Measurements from ENCODE around the gene CTXND1.

The CTXND1 gene

DNA sequence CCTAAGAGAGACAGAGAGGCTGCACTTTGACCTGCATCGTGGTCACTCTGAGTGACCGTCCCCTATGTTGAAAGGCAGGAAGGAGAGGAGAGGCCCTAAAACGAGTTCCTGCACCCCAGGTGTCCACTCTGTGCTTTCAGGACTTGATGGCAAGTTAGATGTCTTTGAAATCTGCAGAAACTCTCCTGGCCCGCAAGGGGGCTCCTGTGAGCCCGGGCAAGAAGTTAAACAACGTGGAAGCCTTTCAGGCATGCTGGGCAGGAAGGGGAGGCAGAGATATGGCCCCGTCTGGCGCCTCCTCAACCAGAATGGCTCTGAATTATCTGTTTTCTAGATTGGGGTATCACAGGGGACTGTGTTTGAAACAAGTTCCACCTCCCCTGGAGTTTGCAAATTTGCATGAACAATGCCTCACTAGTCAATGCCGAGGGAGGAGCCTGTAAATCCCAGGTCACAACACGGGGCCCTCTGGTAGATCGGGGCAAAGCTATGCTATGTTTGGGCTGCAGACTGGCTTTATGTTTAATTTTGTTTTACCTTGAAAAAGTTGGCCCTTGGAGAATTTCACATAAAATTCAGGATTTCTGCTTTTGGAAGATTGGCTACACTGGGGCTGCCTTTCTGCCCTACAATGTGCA is 9.8 kb downstream of the CTXND1 start:
- H3K27me3 Mint-ChIP-seq (ENCODE audit: low read depth), result peaks cover 40% of the 10 kb centered on the region
- H3K4me3 Mint-ChIP-seq, result no peak overlapping the region
- H3K27ac Mint-ChIP-seq, result no peak overlapping the region
- no peaks in the 10 kb centered on the region for H3K36me3 Mint-ChIP-seq (ENCODE audit: low read depth)
- H3K9me3 Mint-ChIP-seq, result no peaks in the 10 kb centered on the region
- peaks cover 4% of the 10 kb centered on the region for H3K4me1 Mint-ChIP-seq (ENCODE audit: low read depth)

DNA sequence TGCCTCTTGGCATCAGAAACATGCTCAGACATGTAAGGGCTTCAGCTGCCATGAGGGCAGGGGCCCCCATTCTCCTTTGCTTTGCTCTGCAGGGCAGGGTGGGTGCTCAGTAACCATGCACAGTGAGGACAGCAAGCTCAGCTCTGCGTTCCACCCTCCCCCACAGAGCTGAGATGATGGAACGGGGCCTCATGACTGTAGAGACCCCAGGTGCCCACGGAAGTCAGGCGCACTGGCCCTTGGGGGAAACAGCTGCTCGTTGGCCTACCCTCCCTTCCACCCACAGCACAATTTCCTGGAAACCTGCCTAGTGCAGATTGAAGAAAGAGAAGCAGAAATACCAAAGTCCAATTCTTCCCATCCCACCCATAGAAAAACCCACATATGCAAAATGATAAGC is 10.5 kb downstream of the CTXND1 start:
- H3K4me3 Mint-ChIP-seq, result no peak overlapping the region
- H3K27ac Mint-ChIP-seq, result no peak overlapping the region
- H3K36me3 Mint-ChIP-seq (ENCODE audit: low read depth), result no peaks in the 10 kb centered on the region
- H3K4me1 Mint-ChIP-seq (ENCODE audit: low read depth), result peaks cover 4% of the 10 kb centered on the region
- H3K9me3 Mint-ChIP-seq, result no peaks in the 10 kb centered on the region
- H3K27me3 Mint-ChIP-seq (ENCODE audit: low read depth), result peaks cover 32% of the 10 kb centered on the region

- H3K36me3 Mint-ChIP-seq (ENCODE audit: low read depth), result no peaks in the 10 kb centered on the region
- no peak overlapping the region for H3K27ac Mint-ChIP-seq
- H3K4me1 Mint-ChIP-seq (ENCODE audit: low read depth), result peaks cover 4% of the 10 kb centered on the region
- H3K27me3 Mint-ChIP-seq (ENCODE audit: low read depth), result peaks cover 24% of the 10 kb centered on the region
- H3K4me3 Mint-ChIP-seq, result no peak overlapping the region
- no peaks in the 10 kb centered on the region for H3K9me3 Mint-ChIP-seq
Measured at GRCh38 chr15:80240276-80240675, 11.7 kb downstream of the CTXND1 start.

DNA sequence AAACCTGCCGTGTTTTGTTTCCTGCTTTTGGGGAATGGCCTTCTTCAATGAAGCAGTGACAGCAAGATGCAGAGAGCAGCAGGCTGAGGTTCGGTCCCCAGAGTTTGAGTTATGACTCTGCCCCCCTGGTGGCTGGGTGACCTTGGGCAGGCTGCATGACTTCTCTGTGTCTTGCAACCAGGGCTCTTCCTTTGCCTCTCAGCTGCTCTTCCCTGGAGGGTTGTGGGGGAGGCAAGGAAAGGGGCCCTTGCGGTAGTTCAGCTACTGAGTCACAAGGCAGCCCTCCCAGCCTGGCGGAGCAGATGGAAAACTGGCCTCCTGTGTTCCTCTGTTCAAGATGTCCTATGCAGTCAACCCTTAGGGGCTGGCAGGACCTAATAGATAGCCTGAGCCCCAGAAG is 17.1 kb downstream of the CTXND1 start:
- no peak overlapping the region for H3K27ac Mint-ChIP-seq
- H3K4me1 Mint-ChIP-seq (ENCODE audit: low read depth), result no peaks in the 10 kb centered on the region
- no peak overlapping the region for H3K4me3 Mint-ChIP-seq
- no peaks in the 10 kb centered on the region for H3K9me3 Mint-ChIP-seq
- peaks cover 10% of the 10 kb centered on the region for H3K27me3 Mint-ChIP-seq (ENCODE audit: low read depth)
- no peaks in the 10 kb centered on the region for H3K36me3 Mint-ChIP-seq (ENCODE audit: low read depth)

DNA sequence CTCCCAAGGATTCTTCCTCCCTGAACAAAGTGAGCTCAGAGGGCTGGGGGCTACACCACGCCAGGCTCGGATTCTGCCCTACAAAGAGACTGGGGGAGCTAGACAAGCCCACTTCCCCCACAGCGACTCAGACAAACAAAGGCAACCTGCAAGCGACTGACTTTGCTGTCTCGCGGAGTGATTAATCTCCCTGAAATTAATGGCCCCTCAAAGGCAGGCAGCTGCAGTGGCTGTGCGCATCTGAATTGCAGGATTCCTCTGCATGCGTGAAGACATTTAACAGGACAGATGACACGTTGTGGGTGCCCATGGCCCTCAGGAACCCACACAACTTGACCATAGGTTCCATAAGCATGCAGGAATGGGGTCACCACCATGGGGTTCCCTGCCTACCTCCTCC is 18.4 kb downstream of the CTXND1 start:
- peaks cover 17% of the 10 kb centered on the region for H3K27me3 Mint-ChIP-seq (ENCODE audit: low read depth)
- no peaks in the 10 kb centered on the region for H3K36me3 Mint-ChIP-seq (ENCODE audit: low read depth)
- H3K27ac Mint-ChIP-seq, result no peak overlapping the region
- no peak overlapping the region for H3K4me3 Mint-ChIP-seq
- no peaks in the 10 kb centered on the region for H3K9me3 Mint-ChIP-seq
- no peaks in the 10 kb centered on the region for H3K4me1 Mint-ChIP-seq (ENCODE audit: low read depth)

GRCh38 chr15:80231371-80231770 is 20.6 kb downstream of the CTXND1 start:
- H3K9me3 Mint-ChIP-seq, result no peaks in the 10 kb centered on the region
- H3K36me3 Mint-ChIP-seq (ENCODE audit: low read depth), result no peaks in the 10 kb centered on the region
- no peak overlapping the region for H3K4me3 Mint-ChIP-seq
- no peaks in the 10 kb centered on the region for H3K4me1 Mint-ChIP-seq (ENCODE audit: low read depth)
- H3K27ac Mint-ChIP-seq, result no peak overlapping the region
- H3K27me3 Mint-ChIP-seq (ENCODE audit: low read depth), result peaks cover 36% of the 10 kb centered on the region

GRCh38 chr15:80228959-80229610 is 22.9 kb downstream of the CTXND1 start:
- H3K27ac Mint-ChIP-seq, result no peak overlapping the region

GRCh38 chr15:80219955-80220354 is 32.1 kb downstream of the CTXND1 start:
- no peak overlapping the region for H3K27ac Mint-ChIP-seq
- no peaks in the 10 kb centered on the region for H3K4me1 Mint-ChIP-seq (ENCODE audit: low read depth)
- H3K4me3 Mint-ChIP-seq, result no peak overlapping the region
- H3K27me3 Mint-ChIP-seq (ENCODE audit: low read depth), result no peaks in the 10 kb centered on the region
- no peaks in the 10 kb centered on the region for H3K9me3 Mint-ChIP-seq
- H3K36me3 Mint-ChIP-seq (ENCODE audit: low read depth), result no peaks in the 10 kb centered on the region

More at GRCh38 chr15:80228959-80229610, 22.9 kb downstream of the CTXND1 start:
- H3K36me3 Mint-ChIP-seq (ENCODE audit: low read depth), result no peaks in the 10 kb centered on the region
- H3K9me3 Mint-ChIP-seq, result no peaks in the 10 kb centered on the region
- no peak overlapping the region for H3K4me3 Mint-ChIP-seq
- H3K4me1 Mint-ChIP-seq (ENCODE audit: low read depth), result no peaks in the 10 kb centered on the region
- H3K27me3 Mint-ChIP-seq (ENCODE audit: low read depth), result peaks cover 42% of the 10 kb centered on the region

DNA sequence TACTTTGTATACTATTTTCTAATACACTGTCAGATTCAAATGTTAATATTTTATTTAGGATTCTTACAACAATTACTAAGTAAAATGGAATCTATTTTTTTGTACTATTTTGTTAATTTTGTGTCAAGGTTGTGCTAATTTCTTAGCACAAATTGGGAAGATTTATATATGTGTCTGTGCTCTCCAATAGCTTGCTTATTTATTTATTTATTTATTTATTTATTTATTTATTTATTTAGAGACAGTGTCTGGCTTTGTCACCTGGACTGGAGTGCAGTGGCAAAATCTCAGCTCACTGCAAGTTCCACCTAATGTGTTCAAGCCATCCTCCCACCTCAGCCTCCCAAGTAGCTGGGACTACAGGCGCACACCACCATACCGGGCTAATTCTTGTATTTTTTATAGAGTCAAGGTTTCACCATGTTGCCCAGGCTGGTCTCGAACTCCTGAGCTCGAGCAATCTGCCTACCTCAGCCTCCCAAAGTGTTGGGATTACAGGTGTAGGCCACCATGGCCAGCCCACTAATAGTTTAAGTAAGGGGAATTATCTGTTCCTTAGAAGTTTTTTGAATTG is 34.6 kb downstream of the CTXND1 start:
- peaks cover 9% of the 10 kb centered on the region for H3K27me3 Mint-ChIP-seq (ENCODE audit: low read depth)
- no peak overlapping the region for H3K27ac Mint-ChIP-seq
- H3K9me3 Mint-ChIP-seq, result no peaks in the 10 kb centered on the region
- no peak overlapping the region for H3K4me3 Mint-ChIP-seq
- no peaks in the 10 kb centered on the region for H3K4me1 Mint-ChIP-seq (ENCODE audit: low read depth)
- H3K36me3 Mint-ChIP-seq (ENCODE audit: low read depth), result no peaks in the 10 kb centered on the region

- Mint-ChIP-seq H3K27me3 (ENCODE audit: low read depth) (peaks cover 10% of the 10 kb centered on the region), H3K4me3 (no peak overlapping the region), H3K36me3 (ENCODE audit: low read depth) (no peaks in the 10 kb centered on the region), H3K9me3 (no peaks in the 10 kb centered on the region), H3K4me1 (ENCODE audit: low read depth) (no peaks in the 10 kb centered on the region), H3K27ac (no peak overlapping the region)
Measured at GRCh38 chr15:80216911-80217310, 35.1 kb downstream of the CTXND1 start.

GRCh38 chr15:80216141-80216540 is 35.9 kb downstream of the CTXND1 start:
- Mint-ChIP-seq H3K9me3 (no peaks in the 10 kb centered on the region), H3K36me3 (ENCODE audit: low read depth) (no peaks in the 10 kb centered on the region), H3K4me3 (no peak overlapping the region), H3K4me1 (ENCODE audit: low read depth) (no peaks in the 10 kb centered on the region), H3K27me3 (ENCODE audit: low read depth) (peaks cover 13% of the 10 kb centered on the region), H3K27ac (no peak overlapping the region)

- H3K9me3 Mint-ChIP-seq, result no peaks in the 10 kb centered on the region
- H3K4me3 Mint-ChIP-seq, result no peak overlapping the region
- no peaks in the 10 kb centered on the region for H3K36me3 Mint-ChIP-seq (ENCODE audit: low read depth)
- H3K4me1 Mint-ChIP-seq (ENCODE audit: low read depth), result no peaks in the 10 kb centered on the region
- H3K27me3 Mint-ChIP-seq (ENCODE audit: low read depth), result peaks cover 17% of the 10 kb centered on the region
- H3K27ac Mint-ChIP-seq, result no peak overlapping the region
Measured at GRCh38 chr15:80214910-80215309, 37.1 kb downstream of the CTXND1 start.

GRCh38 chr15:80211976-80212375 is 40.0 kb downstream of the CTXND1 start:
- Mint-ChIP-seq H3K4me1 (ENCODE audit: low read depth) (no peaks in the 10 kb centered on the region), H3K27me3 (ENCODE audit: low read depth) (peaks cover 32% of the 10 kb centered on the region), H3K9me3 (no peaks in the 10 kb centered on the region)

GRCh38 chr15:80210611-80211573 is 41.1 kb downstream of the CTXND1 start:
- Mint-ChIP-seq H3K36me3 (ENCODE audit: low read depth) (no peaks in the 10 kb centered on the region), H3K4me3 (no peak overlapping the region), H3K27ac (no peak overlapping the region), H3K9me3 (no peaks in the 10 kb centered on the region), H3K27me3 (ENCODE audit: low read depth) (peaks cover 41% of the 10 kb centered on the region), H3K4me1 (ENCODE audit: low read depth) (no peaks in the 10 kb centered on the region)

More at GRCh38 chr15:80211976-80212375, 40.0 kb downstream of the CTXND1 start:
- Mint-ChIP-seq H3K36me3 (ENCODE audit: low read depth) (no peaks in the 10 kb centered on the region), H3K27ac (no peak overlapping the region), H3K4me3 (no peak overlapping the region)
